ENCODE results near the gene ITGA1. TPM values are rescaled to one million over a fixed set of nuclear protein-coding genes. Genes with fewer than 3 reads are reported as not detected.

Gene ITGA1
- total RNA-seq, 1 donor from 2014 or later, result 3.0 TPM

- no peaks in the 10 kb centered on the region for H3K27me3 Mint-ChIP-seq (ENCODE audit: low read depth)
- TF ChIP-seq CTCF (conservative IDR thresholded peaks at IDR 0.05), result no peak
- H3K36me3 Mint-ChIP-seq (ENCODE audit: low read depth), result no peaks in the 10 kb centered on the region
- H3K27ac Mint-ChIP-seq (ENCODE audit: unreplicated experiment), result no peak overlapping the region
- no peak for DNase-seq (ENCODE audit: low read depth, low spot score)
- peaks cover 3% of the 10 kb centered on the region for H3K9me3 Mint-ChIP-seq
- no peak overlapping the region for H3K4me3 Mint-ChIP-seq
- H3K4me1 Mint-ChIP-seq, result no peaks in the 10 kb centered on the region
Measured at GRCh38 chr5:52883110-52883509, 95.4 kb downstream of the ITGA1 start.

GRCh38 chr5:52884453-52884852 lies 96.7 kb downstream of the ITGA1 start:
- no peaks in the 10 kb centered on the region for H3K27me3 Mint-ChIP-seq (ENCODE audit: low read depth)
- no peak for DNase-seq (ENCODE audit: low read depth, low spot score)

DNA sequence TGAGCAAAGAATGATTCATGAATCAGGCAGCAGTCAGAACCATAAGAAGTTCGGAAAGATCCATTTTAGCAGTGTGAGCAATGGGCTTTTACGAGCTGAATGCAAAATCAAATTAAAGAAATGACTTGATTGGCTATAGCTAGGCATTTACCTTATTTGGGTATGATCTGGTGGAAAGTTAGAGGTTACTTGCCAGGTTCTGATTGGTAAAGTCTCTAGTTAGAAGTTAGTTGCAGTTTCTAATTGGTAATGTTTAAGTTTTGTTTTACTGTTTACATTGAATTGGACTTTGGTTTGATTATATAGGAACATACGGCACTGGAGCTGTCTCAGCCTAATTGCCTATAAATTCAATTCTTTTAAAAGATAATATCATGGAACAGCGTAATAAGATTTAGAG lies 97.9 kb downstream of the ITGA1 start:
- no peak overlapping the region for H3K4me3 Mint-ChIP-seq
- no peak for TF ChIP-seq CTCF (conservative IDR thresholded peaks at IDR 0.05)
- H3K4me1 Mint-ChIP-seq, result no peaks in the 10 kb centered on the region
- DNase-seq (ENCODE audit: low read depth, low spot score), result no peak
- H3K27me3 Mint-ChIP-seq (ENCODE audit: low read depth), result no peaks in the 10 kb centered on the region
- H3K36me3 Mint-ChIP-seq (ENCODE audit: low read depth), result no peaks in the 10 kb centered on the region
- H3K27ac Mint-ChIP-seq (ENCODE audit: unreplicated experiment), result no peak overlapping the region
- peaks cover 3% of the 10 kb centered on the region for H3K9me3 Mint-ChIP-seq

More at GRCh38 chr5:52884453-52884852, 96.7 kb downstream of the ITGA1 start:
- Mint-ChIP-seq H3K4me1 (no peaks in the 10 kb centered on the region), H3K4me3 (no peak overlapping the region), H3K36me3 (ENCODE audit: low read depth) (no peaks in the 10 kb centered on the region), H3K9me3 (peaks cover 3% of the 10 kb centered on the region), H3K27ac (ENCODE audit: unreplicated experiment) (no peak overlapping the region)
- TF ChIP-seq CTCF (conservative IDR thresholded peaks at IDR 0.05), result no peak

DNA sequence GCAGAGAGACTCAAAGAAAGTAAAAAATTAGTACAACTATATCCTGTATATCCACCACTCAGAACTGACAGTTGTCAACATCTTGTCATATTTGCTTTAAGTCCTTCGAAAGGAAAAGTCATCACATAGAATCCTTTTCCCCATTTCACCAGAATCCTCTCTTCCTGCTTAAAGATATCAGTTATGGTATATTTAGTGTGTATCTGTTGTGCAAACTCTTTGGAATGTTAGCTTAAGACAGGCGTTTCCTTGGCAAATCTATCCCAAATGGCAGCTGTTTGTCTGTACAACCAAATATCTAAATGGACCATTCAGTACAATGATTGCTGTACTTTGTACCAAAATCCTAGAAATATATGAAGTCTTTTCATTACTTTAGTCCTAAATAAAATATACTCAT lies 98.5 kb downstream of the ITGA1 start:
- no peak for DNase-seq (ENCODE audit: low read depth, low spot score)
- no peak for TF ChIP-seq CTCF (conservative IDR thresholded peaks at IDR 0.05)
- no peak overlapping the region for H3K4me3 Mint-ChIP-seq
- H3K4me1 Mint-ChIP-seq, result no peaks in the 10 kb centered on the region
- H3K27ac Mint-ChIP-seq (ENCODE audit: unreplicated experiment), result no peak overlapping the region
- no peaks in the 10 kb centered on the region for H3K36me3 Mint-ChIP-seq (ENCODE audit: low read depth)
- H3K27me3 Mint-ChIP-seq (ENCODE audit: low read depth), result no peaks in the 10 kb centered on the region
- peaks cover 3% of the 10 kb centered on the region for H3K9me3 Mint-ChIP-seq

DNA sequence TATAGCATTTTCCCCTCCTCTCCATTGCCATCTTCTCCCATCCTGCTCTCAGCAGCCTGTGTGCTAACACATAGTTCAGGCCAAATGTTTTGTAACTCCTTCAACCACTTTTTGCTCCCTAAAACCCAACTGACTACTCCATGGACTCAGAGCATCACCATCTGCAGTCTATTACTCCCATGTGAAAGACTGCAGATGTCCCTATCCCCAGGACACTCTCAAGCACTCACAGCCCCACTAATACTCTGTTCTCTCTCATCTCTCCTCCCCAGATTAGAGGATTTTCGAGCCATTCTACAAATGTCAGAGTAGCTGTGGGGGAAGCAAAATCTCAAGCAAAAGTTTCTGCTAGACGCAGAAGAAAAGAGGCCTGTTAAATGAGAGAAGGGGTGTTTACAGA lies 99.3 kb downstream of the ITGA1 start:
- H3K9me3 Mint-ChIP-seq, result peaks cover 3% of the 10 kb centered on the region
- no peaks in the 10 kb centered on the region for H3K36me3 Mint-ChIP-seq (ENCODE audit: low read depth)
- no peak overlapping the region for H3K27ac Mint-ChIP-seq (ENCODE audit: unreplicated experiment)
- TF ChIP-seq CTCF (conservative IDR thresholded peaks at IDR 0.05), result no peak
- no peak overlapping the region for H3K4me3 Mint-ChIP-seq
- DNase-seq (ENCODE audit: low read depth, low spot score), result no peak
- no peaks in the 10 kb centered on the region for H3K4me1 Mint-ChIP-seq
- H3K27me3 Mint-ChIP-seq (ENCODE audit: low read depth), result no peaks in the 10 kb centered on the region

DNA sequence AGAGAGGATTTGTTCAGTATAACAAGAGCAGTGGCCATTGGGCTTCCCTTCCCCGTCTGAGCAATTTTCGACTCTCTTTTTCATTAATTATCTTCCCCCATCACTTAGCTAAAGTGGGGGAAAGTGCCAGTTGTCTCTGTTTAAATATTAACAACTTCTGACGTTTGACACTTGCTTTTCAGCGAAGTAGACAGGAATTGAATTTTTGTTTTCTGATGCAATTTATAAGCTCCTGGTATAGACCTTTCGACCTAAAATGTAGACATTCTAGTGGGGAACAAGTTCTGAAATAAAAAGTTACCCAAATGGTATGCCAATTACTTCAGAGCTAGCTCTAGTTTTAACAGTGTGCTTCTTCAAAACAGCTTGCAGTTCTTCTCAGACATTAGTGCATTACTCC lies 100.6 kb downstream of the ITGA1 start:
- no peak for TF ChIP-seq CTCF (conservative IDR thresholded peaks at IDR 0.05)
- peaks cover 3% of the 10 kb centered on the region for H3K9me3 Mint-ChIP-seq
- H3K4me3 Mint-ChIP-seq, result no peak overlapping the region
- no peak overlapping the region for H3K27ac Mint-ChIP-seq (ENCODE audit: unreplicated experiment)
- no peaks in the 10 kb centered on the region for H3K27me3 Mint-ChIP-seq (ENCODE audit: low read depth)
- H3K36me3 Mint-ChIP-seq (ENCODE audit: low read depth), result no peaks in the 10 kb centered on the region
- no peaks in the 10 kb centered on the region for H3K4me1 Mint-ChIP-seq
- DNase-seq (ENCODE audit: low read depth, low spot score), result no peak

All from neural crest cell (in vitro differentiated cells).